GM19240 (cell line): Measurements from ENCODE around the gene OR2J1.
"Not testable (repeated sequence)": the region's sequence is repeated elsewhere in the genome, so short reads cannot be mapped to it uniquely, and the experiment has no call there.

Experiments used
- DNase-seq: peaks from one replicate; pipeline ENCODE4 v3.0.0; 2011; ENCODE audit warnings: low spot score; ENCODE audit not compliant: insufficient read length

OR2J1 gene

DNA sequence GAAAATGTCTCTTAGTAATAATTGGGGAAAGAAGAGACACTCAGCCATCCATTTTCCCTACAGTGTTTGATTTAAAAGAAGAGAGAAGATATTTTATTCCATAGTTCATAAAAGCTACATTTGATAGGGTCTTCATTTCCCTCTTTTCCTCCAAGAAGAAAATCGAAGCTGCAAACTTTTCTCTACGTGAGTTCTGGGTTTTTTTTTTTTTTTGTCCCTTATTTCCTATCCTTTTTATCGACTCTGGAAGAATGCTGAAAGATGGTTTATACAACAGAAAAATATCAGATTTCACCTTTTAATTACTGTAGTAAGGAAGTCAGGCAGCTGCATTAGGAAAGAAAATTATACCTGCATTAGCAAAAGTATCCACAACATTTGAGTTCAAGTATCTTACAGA lies at the start of gene OR2J1:
Gene OR2J1, plus strand, starts transcription at position 301 of the 400 bp plus-strand sequence. CDS start 1,453 bp downstream, outside the sequence.
- DNase-seq, result no peak

DNA sequence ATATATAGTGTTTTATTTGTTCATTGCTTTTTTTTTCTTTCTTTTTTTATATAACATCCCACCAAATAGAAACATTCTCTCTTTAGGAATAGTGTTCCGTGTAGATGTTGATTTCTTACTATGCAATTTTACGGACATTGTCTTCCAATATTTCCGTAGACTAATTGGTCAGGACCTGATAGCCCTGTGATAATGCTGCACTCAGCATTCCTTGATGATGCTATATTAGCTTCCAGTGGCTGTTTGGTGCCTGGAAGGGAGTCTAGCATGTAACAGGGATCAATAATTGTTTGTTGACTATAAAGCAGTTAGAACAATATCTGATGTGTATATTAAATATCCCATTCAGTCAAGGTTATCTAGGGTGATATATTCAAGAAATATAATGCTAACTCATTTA lies 47.6 kb upstream of the OR2J1 start:
- DNase-seq, result no peak

DNA sequence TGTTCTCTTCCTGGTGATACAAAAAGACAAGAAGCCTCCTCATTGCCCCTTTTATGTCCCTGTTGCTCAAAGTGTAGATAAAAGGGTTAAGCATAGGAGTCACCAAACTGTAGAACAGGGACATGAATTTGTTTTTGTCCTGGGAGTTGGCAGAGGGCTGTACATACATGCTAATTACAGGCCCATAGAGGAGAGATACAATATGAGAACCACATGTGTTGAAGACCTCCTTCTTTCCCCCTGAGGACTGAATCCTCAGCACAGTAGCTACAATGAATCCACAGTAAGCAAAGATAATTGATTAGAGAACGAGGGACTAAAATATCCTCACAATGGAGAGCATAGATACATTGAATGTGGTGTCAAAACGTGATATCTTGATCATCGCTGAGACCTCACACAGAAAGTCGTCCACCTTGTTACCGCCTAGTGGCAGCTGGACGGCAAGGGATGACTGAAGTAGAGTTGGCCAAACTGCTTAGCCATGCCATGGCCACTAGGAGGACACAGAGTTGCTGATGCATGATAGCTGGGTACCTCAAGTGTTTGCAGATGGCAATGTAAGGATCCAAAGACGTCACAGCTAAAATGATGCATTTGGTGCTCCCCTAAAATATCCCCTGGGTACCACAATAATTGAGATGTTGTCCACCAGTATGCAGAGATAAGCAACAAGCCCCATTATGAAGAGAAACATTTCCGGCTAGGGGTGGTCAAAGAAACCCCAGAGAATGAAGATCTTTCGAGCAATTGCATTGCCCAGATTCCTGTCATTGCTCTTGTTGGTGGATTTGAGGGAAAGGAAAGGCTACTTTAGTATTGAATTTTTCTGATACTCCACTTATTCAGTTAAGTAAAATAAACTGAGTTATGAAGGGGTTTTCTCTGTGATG lies 27.2 kb upstream of the OR2J1 start:
- peak; percentile 29 for DNase-seq

DNA sequence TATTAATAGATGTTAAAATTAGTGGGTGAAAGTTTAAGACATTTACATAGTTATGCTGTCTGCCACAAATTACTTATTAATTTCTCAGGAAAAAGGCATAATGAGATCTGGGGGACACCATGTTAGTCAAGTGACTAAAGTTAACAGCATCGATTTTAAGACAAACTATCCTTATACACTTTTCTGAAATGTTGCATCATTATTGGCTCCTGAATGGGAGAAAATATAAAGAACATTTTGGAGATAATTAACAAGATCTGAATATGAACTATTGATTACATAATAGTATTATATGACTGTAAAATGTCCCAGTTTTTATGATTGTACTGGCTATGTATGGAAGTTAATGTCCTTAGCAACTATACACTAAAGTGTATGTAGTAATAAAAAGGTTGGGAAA lies 20.1 kb upstream of the OR2J1 start:
- DNase-seq, result no peak

DNA sequence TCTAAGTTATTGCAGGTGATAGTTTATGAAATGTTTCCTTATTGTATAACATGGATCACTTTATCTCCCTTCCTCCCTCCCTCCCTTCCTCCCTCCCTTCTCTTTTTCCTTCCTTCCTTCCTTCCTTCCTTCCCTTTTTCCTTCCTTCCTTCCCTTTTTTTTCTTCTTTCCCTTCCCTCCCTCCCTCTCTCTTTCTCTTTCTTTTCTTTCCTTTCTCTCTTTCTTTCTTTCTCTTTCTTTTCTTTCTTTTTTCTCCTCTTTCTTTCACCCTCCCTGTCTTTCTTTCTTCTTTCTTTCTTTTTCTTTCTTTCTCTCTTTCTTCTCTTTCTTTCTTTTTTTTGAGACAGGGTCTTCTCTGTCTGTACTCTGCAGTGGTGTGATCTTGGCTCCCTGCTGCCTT lies 18.0 kb upstream of the OR2J1 start:
- DNase-seq, result no peak

DNA sequence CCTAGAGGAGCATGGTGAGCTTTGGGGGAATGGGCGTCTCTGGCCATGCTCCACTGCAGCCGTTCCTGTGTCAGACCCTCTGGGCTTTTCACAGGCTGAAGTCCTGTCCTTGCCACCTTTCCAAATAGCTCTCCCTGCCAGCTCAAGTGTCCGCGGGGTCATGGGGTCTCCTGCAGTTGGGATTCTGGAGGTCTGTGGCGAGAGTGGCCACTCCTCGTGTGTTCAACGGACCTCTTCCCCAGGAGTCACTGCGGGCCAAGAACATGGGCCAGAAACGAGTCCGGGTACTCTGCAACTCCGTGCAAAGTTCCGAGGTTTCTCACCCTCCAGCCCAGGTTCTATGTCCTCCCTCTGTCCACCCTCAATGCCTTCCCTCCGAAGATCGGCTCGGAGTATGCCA lies 16.8 kb upstream of the OR2J1 start:
- DNase-seq, result no peak

DNA sequence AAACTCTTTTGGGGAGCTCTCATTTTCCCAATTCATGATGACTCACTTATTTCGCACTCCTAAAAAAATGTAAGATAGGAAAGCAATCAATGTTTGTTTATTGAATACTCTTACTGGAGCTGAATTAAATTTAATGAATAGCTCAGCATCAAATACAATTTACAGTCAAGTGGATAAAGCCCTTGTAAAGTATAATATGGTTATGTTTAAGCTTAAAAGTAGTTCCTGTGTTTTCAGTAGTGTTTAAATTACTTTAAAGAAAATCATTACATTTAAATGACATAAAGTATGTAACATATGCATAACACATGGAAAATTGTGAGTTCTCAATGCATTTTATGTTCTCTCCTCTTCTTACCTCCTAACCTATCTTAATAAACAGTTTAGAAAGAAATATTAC lies 12.1 kb upstream of the OR2J1 start, which contains the start of gene OR2B3:
Gene OR2B3, minus strand, starts transcription at position 101 of the 400 bp plus-strand sequence. Its CDS starts 65 bp downstream, at position 36.
- DNase-seq, result no peak

DNA sequence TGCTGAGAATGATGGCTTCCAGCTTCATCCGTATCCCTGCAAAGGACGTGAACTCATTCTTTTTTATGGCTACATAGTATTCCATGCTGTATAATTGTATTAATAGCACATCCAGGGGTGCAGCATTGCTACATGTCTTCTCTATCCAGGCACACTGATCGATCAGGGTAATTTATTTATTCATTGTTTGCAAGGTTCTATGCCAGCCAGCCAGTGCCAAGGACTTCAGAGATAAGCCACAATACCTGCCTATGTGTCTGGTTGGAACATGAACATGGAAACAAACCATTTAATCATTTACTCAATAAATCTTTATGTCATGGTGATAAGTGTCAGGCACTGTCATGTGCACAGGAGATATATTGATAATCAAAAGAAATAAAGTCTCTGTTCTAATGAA lies 6.3 kb upstream of the OR2J1 start:
- no peak for DNase-seq

DNA sequence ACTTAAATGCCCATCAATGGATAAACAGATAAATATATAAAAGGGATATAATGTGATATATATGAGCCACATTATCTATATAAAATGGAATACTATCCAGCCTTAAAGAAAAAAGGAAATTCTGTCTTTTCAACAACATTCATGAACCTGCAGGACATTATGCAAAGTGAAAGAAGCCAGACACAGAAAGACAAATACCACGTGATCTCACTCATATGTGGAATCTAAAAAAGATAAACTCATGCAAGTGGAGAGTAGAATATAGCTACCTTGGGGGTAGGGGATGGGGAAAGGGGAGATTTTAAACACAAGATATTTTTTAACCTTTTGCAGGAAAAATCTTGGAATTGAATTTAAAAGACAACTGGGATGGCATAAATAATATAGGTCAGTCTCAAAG lies 1.5 kb upstream of the OR2J1 start:
- DNase-seq, result no peak

DNA sequence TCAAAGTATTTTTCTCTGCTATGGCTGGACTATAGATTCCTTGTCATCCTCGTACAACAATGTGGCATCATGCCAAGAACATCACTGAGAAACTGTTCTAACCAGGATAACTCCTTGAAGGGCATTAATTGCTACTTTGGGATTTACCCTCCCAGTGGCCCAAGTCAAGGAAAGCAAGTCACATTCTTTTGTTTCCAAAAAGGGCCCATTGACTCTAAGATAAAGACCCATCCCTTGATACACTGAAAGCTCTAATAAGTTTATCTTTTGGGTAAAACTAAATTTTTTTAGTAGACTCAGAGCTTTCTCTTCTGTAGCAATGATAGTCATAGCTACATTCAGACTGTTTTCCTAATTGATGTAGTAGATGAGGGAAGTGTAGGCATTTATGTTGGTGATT lies 8.5 kb downstream of the OR2J1 start, which contains the start of gene OR2J3:
Gene OR2J3, plus strand, starts transcription at position 301 of the 400 bp plus-strand sequence. CDS start 3,833 bp downstream, outside the sequence.
- no peak for DNase-seq

DNA sequence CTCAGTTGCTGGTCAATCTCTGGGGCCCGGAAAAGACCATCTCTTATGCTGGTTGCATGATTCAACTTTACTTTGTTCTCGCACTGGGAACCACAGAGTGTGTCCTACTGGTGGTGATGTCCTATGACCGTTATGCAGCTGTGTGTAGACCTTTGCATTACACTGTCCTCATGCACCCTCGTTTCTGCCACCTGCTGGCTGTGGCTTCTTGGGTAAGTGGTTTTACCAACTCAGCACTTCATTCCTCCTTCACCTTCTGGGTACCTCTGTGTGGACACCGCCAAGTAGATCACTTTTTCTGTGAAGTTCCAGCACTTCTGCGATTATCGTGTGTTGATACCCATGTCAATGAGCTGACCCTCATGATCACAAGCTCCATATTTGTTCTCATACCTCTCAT lies 12.8 kb downstream of the OR2J1 start:
- no peak for DNase-seq

DNA sequence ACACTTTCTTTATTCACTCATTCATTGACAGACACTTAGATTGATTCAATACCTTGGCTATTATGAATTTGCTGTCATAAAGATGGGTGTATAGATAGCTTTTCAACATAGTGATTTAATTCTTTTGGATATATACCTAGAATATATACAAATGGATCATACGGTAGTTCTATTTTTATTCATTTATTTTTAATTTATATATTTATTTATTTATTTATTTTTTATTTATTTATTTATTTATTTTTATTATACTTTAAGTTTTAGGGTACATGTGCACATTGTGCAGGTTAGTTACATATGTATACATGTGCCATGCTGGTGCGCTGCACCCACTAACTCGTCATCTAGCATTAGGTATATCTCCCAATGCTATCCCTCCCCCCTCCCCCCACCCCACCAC lies 15.7 kb downstream of the OR2J1 start:
- not testable (repeated sequence) for DNase-seq

DNA sequence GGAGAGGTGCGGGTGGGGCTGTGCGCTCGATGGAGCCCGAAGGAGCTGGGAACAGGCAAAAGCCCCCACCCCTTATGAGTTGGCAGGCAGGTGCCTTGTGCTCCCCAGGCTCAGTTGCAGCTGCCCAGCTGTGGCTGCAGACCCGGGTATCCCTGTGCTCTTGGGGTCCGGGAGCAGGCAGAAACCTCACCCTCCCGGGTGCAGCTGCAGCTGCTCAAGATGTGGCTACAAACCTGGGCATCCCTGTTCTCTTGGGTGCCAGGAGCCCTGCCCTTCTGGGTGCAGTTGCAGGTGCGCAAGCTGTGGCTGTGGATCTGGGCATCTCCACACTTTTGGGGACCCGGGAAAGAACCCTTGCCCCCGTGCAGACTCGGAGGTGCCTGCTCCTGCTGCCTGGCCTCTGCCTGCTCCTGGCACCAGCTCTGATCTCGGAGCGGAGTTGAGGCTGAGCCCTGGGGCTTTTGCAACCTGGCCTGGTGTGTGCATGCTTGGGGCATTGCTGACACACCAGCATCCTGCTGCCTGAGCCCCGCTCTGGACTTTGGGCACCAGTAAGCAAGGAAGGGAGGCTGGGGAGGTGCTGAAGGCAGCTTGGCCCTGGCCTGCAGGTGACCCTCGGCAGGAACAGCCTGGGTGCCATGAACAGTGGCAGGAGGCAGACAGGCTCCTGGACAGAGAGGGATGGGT lies 30.2 kb downstream of the OR2J1 start:
- DNase-seq, result no peak

DNA sequence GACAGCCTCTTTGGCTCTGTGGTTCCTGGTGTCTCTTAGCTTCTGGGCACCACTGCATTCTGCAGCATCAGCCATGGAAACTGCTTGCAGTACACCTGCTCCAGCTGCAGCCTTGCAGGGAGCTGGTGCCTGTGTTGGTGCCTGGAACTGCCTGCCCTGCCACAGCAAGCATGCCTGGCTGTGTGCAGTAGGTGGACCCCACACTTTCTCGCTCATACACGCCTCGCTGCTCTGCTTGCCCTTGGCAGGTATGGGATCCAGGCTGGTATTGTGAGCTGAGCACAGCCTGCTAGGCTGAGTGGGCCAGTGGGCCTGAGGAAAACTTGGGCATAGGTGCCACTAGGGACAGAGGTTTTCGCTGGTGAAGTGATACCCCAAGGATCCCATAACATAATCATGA lies 31.4 kb downstream of the OR2J1 start:
- no peak for DNase-seq

DNA sequence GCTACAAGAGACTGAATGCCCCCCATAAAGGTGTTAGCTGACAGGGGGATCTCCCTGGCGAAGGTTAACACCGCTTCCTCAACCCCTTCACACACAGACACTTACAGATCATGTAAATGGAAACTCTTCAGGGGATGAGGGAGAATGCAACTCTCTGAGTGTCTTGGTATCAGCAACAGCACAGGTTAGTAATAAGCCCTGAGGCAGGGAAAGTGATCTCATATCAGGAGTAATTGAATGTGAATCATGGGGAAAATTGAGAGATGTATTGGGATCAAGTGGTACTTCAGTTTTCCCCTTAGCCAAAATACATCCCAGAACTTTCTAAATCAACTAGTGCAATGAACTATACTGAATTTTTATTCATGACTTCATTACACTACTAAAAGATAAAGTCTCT lies 32.4 kb downstream of the OR2J1 start:
- DNase-seq, result no peak

DNA sequence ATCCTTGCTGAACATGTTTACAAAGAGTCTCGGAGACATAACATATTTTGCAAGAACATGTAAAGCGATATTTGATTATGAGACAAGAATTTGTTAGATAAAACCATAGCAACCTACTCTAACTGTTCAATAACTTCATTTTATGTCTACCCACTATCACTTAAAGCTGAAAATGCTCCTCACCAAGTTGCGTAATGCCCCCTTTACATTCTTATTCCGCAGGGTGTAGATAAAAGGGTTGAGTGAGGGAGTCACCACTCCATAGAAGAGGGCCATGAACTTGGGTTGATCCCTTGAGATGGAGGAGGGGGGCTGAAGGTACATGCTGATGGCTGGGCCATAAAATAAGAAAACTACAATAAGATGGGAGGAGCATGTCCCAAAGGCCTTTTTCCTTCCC lies 38.4 kb downstream of the OR2J1 start:
- DNase-seq, result no peak

DNA sequence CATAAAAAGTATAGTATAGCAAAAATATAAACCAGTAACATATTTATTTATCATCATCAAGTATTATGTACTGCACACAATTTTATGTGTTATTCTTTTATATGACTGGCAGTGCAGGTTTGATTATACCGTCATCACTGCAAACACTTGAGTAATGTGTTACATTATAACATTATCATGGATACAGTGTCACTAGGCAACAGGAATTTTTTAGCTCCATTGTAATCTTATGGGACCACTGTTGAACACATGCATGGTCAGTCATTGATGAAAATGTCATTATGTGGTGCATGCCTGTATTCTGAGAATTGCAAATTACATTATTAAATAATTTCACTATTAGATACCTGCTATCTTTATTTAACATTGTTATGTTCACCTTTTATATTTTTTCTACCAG lies 42.3 kb downstream of the OR2J1 start:
- no peak for DNase-seq

DNA sequence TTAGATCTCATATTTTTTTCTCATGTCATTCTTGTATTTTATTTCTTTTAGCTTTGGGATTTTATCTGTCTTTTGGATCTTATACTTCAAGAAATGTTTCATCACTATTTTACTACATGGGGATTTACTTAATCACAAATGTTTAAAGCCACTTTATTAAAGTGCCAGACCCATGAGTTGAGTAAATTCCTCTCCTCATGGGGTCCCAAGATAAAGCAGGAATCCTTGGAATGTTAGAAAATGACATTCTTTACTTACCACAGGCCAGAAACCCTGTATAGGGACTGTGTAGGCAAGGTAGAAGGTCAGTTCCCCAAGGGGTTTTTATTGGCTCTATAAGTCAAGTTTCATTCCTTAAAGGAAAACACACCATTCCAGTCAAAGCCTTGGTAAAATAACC lies 43.0 kb downstream of the OR2J1 start:
- DNase-seq, result no peak

DNA sequence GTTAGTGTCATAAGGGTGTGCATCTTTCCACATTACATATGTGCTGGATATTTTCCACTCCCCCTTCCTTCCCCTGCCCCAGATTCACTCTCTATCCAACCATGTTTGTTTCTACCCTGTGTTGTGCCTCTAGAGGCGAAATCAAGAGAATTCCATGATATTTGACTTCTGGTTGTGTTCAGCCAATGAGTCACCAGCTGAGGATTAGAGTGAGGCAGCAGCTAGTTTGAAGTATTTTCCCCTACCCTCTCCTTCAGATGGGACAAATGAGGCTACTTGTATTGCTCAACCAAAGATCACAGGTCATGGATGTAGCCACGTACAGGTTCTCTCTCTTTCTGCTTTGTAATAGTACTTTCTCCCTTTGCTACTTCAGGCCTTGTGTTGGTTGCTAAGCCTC lies 46.9 kb downstream of the OR2J1 start:
- no peak for DNase-seq

DNA sequence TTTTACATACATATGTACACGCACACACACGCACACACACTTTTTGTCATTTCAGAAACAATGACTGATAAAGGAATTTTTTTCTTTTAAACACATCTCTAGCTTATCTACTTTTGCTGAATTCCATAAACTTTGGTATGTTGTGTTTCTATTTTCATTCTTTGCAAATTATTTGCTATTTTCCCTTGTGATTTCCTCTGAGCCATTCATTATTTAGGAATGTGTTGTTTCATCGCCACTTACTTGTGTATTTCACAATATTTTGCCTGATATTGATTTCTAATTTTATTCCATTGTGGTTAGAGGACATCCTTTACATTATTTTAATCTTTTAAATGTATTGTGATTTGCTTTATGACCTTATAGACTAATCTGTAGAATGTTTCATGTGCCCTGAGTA lies 47.8 kb downstream of the OR2J1 start:
- DNase-seq, result no peak

DNA sequence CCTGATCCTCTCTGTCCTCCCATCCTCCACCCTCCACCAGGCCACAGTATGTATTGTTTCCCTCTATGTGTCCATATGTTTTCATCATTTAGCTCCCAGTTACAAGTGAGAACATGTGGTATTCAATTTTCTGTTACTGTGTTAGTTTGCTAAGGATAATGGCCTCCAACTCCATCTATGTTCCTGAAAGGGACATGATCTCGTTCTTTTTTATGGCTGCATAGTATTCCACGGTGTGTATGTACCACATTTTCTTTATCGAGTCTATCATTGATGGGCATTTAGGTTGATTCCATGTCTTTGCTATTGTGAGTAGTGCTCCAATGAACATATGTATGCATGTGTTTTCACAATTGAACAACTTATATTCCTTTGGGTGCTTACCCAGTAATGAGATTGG lies 50.2 kb downstream of the OR2J1 start:
- DNase-seq, result not testable (repeated sequence)
